ENCODE data around the gene PACC1. TPM values are rescaled to one million over a fixed set of nuclear protein-coding genes. Genes with fewer than 3 reads are reported as not detected.

PACC1 gene
- total RNA-seq, 2 donors from 2014 or later = 17.3 to 27.4 TPM

DNA sequence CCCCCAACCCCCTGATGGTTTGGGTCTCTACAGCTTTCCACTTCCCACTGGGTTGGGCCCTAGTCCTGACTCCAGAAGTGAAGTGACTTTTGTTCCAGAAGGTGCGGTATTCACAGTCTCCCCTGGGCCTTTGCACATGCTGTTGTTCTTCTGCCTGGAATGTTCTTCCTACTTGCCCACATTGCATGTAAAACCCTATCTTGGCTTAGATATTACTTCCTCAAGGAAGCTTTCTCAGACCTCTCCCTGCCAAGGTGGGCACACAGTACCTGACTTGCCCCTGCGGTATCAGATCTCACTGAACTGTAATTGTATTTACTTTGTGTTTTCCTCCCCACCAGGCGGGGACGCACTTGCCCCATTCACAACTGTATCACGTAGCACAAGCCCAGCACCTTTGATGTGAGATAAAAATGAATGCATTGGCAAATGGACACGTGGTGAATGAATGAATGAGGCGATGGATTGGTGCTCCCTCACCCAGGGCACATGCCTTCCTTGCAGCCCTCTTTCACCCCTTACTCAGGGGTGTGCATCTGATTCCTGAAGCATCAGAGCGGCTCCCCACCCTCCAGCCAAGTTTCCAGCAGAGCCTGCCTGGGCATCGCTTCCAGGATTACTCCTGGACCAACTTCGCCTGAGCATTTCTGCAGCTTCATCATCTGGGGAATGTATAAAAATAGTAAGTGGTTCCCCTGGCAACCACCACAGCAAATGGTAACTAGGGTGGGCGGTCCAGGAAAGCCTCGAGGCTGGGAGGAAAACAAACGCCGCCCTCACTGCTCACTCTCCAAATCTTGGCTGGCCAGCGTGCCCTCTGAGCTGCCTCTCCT is 37.9 kb upstream of the PACC1 start:
- no peaks in the 10 kb centered on the region for H3K9me3 Mint-ChIP-seq
- no peaks in the 10 kb centered on the region for H3K27me3 Mint-ChIP-seq (ENCODE audit: insufficient read depth)
- H3K4me1 Mint-ChIP-seq = no peaks in the 10 kb centered on the region
- no peak overlapping the region for H3K27ac Mint-ChIP-seq
- no peak overlapping the region for H3K4me3 Mint-ChIP-seq
- H3K36me3 ChIP-seq (ENCODE audit: control insufficient read depth, insufficient read depth, low read length) = no peaks in the 10 kb centered on the region
- no peaks in the 10 kb centered on the region for H3K27me3 ChIP-seq (ENCODE audit: control insufficient read depth, insufficient read depth, low read length, poor library complexity, severe bottlenecking)
- TF ChIP-seq, protein P1, sequence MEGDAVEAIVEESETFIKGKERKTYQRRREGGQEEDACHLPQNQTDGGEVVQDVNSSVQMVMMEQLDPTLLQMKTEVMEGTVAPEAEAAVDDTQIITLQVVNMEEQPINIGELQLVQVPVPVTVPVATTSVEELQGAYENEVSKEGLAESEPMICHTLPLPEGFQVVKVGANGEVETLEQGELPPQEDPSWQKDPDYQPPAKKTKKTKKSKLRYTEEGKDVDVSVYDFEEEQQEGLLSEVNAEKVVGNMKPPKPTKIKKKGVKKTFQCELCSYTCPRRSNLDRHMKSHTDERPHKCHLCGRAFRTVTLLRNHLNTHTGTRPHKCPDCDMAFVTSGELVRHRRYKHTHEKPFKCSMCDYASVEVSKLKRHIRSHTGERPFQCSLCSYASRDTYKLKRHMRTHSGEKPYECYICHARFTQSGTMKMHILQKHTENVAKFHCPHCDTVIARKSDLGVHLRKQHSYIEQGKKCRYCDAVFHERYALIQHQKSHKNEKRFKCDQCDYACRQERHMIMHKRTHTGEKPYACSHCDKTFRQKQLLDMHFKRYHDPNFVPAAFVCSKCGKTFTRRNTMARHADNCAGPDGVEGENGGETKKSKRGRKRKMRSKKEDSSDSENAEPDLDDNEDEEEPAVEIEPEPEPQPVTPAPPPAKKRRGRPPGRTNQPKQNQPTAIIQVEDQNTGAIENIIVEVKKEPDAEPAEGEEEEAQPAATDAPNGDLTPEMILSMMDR (conservative IDR thresholded peaks at IDR 0.05) = no peak
- 89 to 93% methylated on average over 6 to 15 of the region's 15 CpGs for WGBS, 2 experiments (ENCODE audit: insufficient coverage in 1 of 2, insufficient read length in 1 of 2)
- no peaks in the 10 kb centered on the region for H3K36me3 Mint-ChIP-seq (ENCODE audit: low read depth)
- H3K4me3 ChIP-seq (ENCODE audit: low read length) = no peak overlapping the region
- H3K4me1 ChIP-seq (ENCODE audit: control insufficient read depth, insufficient read depth, low read length) = no peaks in the 10 kb centered on the region
- no peak for DNase-seq
- H3K9ac ChIP-seq (ENCODE audit: extremely low read depth, low read length, poor library complexity, severe bottlenecking) = no peak overlapping the region
- H3K9me3 ChIP-seq (ENCODE audit: control insufficient read depth, low read length) = no peaks in the 10 kb centered on the region
- no peak overlapping the region for H3K27ac ChIP-seq (ENCODE audit: low read depth, low read length)

DNA sequence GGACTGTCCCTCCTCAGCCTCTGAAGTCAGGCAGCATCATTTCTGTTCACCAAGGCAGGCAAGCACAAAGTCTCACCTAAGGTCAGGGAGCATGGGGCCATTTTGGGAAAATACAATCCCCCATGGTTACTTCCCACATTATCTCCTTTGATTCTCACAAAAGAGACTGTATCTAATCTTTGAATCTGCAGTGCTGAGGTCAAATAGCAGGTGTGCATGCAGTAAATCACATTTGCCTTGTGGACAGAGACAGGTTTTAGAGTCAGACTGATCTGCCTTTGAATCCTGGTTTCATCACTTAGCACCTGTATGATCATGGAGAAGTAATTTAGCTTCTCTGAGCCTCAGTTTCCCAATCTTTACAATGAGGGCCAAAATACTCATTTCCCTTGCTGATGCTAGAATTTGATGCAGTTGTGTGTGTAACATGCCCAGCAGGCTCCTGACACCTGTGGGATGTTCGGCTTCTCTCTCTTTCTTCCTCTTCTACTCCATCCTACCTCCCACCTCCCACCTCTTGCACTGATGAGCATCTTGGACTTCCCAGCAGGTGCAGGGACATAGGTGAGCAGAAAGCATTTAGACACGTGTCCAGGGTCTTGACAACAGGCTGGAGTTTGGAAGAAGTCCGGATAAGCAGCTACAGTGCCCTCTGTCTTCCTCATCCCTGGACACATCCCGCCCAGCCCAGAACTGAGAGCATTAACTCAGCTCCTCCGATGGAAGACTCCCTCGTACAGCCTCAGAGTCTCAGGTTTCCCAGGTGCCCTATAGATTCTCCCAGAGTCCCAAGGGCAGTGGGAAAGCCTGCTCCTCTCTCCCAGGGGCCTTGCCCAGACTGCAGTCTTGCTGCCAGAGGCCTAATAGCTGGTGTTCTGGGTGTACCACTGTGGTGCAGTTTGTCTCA is 37.0 kb upstream of the PACC1 start:
- Mint-ChIP-seq H3K9me3 (no peaks in the 10 kb centered on the region), H3K4me3 (no peak overlapping the region), H3K27ac (no peak overlapping the region), H3K36me3 (ENCODE audit: low read depth) (no peaks in the 10 kb centered on the region), H3K4me1 (no peaks in the 10 kb centered on the region), H3K27me3 (ENCODE audit: insufficient read depth) (no peaks in the 10 kb centered on the region)
- Histone ChIP-seq H3K36me3 (ENCODE audit: control insufficient read depth, insufficient read depth, low read length) (no peaks in the 10 kb centered on the region), H3K4me3 (ENCODE audit: low read length) (no peak overlapping the region), H3K9me3 (ENCODE audit: control insufficient read depth, low read length) (no peaks in the 10 kb centered on the region), H3K27ac (ENCODE audit: low read depth, low read length) (no peak overlapping the region), H3K9ac (ENCODE audit: extremely low read depth, low read length, poor library complexity, severe bottlenecking) (no peak overlapping the region), H3K27me3 (ENCODE audit: control insufficient read depth, insufficient read depth, low read length, poor library complexity, severe bottlenecking) (no peaks in the 10 kb centered on the region), H3K4me1 (ENCODE audit: control insufficient read depth, insufficient read depth, low read length) (no peaks in the 10 kb centered on the region)
- TF ChIP-seq, protein P1 (conservative IDR thresholded peaks at IDR 0.05) = no peak
- DNase-seq = no peak
- WGBS, 2 experiments (ENCODE audit: insufficient coverage in 1 of 2, insufficient read length in 1 of 2) = 78 to 87% methylated on average over 2 to 6 of the region's 6 CpGs

DNA sequence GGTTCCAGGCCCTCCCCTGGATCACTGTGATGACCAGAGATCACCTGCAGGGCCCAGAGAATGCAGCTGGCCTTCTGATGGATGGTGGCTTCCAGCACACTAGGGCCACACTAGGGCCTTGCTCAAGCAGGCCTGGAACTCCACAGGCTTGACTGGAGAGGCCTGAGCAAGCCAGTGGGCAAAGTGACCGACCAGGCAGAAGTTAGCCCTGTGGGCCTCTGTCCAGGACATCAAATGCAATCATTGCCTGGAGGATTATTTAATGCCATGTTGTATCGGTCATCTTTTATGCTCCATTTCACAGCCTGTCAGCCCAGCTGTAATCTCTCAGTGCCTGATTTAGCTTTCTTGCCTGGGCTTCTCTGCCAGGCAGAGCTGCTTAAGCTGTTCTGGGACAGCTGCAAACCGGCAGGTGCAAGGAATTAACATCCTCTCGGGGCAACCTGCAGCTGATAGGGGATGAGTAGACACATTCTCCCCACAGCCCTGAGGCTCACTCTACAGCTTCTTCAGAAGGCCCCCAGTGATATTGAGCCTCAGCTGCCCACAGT is 35.7 kb upstream of the PACC1 start:
- TF ChIP-seq, protein P1 (conservative IDR thresholded peaks at IDR 0.05) = no peak
- no peak overlapping the region for H3K4me3 ChIP-seq (ENCODE audit: low read length)
- no peak overlapping the region for H3K4me3 Mint-ChIP-seq
- no peaks in the 10 kb centered on the region for H3K9me3 ChIP-seq (ENCODE audit: control insufficient read depth, low read length)
- no peak overlapping the region for H3K9ac ChIP-seq (ENCODE audit: extremely low read depth, low read length, poor library complexity, severe bottlenecking)
- H3K36me3 Mint-ChIP-seq (ENCODE audit: low read depth) = peaks cover 7% of the 10 kb centered on the region
- H3K27me3 ChIP-seq (ENCODE audit: control insufficient read depth, insufficient read depth, low read length, poor library complexity, severe bottlenecking) = no peaks in the 10 kb centered on the region
- no peaks in the 10 kb centered on the region for H3K9me3 Mint-ChIP-seq
- H3K27ac Mint-ChIP-seq = no peak overlapping the region
- 91 to 100% methylated on average over 3 to 4 of the region's 4 CpGs for WGBS, 2 experiments (ENCODE audit: insufficient coverage in 1 of 2, insufficient read length in 1 of 2)
- no peaks in the 10 kb centered on the region for H3K4me1 ChIP-seq (ENCODE audit: control insufficient read depth, insufficient read depth, low read length)
- DNase-seq = no peak
- H3K36me3 ChIP-seq (ENCODE audit: control insufficient read depth, insufficient read depth, low read length) = no peaks in the 10 kb centered on the region
- no peaks in the 10 kb centered on the region for H3K4me1 Mint-ChIP-seq
- H3K27ac ChIP-seq (ENCODE audit: low read depth, low read length) = no peak overlapping the region
- H3K27me3 Mint-ChIP-seq (ENCODE audit: insufficient read depth) = no peaks in the 10 kb centered on the region

Measured in endodermal cell (in vitro differentiated cells).